ENCODE results near the gene FAT1.

FAT1 gene

DNA sequence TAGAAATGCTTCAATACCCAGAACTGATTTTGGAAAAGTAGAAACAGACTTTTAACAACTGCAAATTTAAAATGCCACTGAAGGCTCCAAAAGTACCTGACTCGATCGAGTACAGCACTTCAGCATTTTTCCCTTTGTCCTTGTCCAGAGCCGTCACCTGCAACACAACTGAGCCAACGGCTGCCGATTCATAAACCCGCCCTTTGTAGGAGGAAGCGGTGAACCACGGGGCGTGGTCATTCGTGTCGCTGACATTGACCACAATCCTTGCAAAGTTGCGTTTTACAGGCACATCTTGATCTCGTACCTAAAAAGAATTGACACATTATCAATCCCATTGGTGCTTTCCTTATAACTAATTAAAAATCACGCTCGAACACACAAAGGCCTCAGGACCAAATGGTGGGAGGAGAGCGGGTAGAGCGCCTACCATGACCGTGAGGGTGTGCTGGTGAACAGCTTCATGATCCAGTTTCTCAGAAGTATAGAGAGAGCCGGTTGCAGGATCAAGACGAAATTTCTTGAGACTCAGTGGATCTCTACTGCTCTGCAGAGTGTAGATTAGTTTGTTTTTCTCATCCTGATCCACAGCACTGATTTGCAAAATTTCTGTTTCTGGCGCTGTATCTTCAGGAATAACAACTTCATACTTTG is 95.5 kb downstream of the FAT1 start:
- DNase-seq (ENCODE audit: low read depth) = no peak
- no peak overlapping the region for H3K4me3 ChIP-seq (ENCODE audit: low read length)
- TF ChIP-seq, protein P1, sequence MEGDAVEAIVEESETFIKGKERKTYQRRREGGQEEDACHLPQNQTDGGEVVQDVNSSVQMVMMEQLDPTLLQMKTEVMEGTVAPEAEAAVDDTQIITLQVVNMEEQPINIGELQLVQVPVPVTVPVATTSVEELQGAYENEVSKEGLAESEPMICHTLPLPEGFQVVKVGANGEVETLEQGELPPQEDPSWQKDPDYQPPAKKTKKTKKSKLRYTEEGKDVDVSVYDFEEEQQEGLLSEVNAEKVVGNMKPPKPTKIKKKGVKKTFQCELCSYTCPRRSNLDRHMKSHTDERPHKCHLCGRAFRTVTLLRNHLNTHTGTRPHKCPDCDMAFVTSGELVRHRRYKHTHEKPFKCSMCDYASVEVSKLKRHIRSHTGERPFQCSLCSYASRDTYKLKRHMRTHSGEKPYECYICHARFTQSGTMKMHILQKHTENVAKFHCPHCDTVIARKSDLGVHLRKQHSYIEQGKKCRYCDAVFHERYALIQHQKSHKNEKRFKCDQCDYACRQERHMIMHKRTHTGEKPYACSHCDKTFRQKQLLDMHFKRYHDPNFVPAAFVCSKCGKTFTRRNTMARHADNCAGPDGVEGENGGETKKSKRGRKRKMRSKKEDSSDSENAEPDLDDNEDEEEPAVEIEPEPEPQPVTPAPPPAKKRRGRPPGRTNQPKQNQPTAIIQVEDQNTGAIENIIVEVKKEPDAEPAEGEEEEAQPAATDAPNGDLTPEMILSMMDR (conservative IDR thresholded peaks at IDR 0.05; ENCODE audit: low read depth, low read length) = no peak

DNA sequence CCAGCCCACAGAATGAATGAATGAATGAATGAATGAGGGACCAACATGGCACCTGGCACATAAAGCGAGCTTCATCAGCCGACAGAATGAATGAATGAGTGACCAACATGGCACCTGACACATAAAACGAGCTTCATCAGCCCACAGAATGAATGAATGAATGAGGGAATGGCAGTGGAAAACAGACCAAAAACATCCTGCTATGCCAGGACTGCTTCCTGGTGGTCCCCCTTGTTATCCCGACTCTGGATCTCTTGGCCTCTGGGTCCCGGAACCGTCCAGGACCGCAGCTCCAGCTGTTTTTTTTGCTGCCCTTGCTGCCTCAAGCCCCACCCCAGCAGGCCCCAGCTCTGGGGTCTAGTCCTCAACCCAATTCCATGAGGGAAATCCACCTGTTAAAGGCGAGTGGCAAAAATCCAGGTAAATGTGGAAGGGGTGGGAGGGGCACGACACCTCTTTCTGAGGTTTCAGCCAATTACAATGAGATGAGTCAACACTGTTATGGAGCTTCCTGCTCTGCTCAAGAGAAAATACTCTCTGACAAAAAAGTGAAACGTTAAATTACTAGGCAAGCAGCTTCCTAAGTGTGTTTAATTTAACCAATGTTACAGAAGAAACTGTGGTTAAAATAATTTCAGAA is 96.3 kb downstream of the FAT1 start:
- no peak for DNase-seq (ENCODE audit: low read depth)
- no peak overlapping the region for H3K4me3 ChIP-seq (ENCODE audit: low read length)
- TF ChIP-seq, protein P1 (conservative IDR thresholded peaks at IDR 0.05; ENCODE audit: low read depth, low read length) = no peak

DNA sequence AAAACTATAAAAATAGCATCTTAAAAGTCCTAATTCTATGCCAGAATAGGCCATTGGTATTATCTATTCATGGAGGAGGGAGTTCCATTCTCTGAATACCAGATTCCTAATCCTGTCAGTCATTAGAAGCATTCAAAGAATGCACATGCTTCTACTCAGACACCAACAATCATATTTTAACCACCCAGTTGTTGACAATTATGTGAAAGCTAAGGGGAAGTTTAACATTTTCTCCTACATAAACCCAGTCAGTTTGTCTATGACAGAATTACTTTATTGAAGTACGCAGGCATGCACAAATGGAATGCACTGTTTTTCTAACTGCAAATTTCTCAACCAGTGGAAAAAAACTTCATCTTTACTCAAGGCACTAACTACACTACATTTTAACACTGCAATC is 98.7 kb downstream of the FAT1 start:
- DNase-seq (ENCODE audit: low read depth) = peak; percentile 87
- TF ChIP-seq, protein P1 (conservative IDR thresholded peaks at IDR 0.05; ENCODE audit: low read depth, low read length) = no peak

DNA sequence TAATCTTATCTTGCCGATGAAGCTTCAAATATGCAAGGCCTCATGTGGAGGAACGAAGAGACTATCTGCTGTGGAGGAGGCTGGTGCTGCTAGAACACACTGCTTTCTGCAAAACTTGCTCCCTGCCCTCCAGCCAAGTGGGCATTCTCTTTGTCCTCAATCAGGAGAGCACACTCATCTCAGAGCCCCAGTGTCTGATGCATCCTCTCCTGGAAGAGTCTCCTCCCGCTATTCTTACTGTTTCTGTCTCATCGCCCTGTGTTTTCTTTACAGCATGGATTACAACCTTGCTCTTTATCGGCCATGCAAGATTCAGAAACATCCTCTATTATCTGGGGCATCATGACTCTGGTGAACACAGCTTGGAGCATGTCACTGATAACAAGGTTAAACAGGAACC is 100.1 kb downstream of the FAT1 start:
- TF ChIP-seq, protein P1 (conservative IDR thresholded peaks at IDR 0.05; ENCODE audit: low read depth, low read length) = no peak
- no peak overlapping the region for H3K4me3 ChIP-seq (ENCODE audit: low read length)
- DNase-seq (ENCODE audit: low read depth) = no peak

More for the DNA sequence above, 98.7 kb downstream of the FAT1 start:
- H3K4me3 ChIP-seq (ENCODE audit: low read length) = no peak overlapping the region

DNA sequence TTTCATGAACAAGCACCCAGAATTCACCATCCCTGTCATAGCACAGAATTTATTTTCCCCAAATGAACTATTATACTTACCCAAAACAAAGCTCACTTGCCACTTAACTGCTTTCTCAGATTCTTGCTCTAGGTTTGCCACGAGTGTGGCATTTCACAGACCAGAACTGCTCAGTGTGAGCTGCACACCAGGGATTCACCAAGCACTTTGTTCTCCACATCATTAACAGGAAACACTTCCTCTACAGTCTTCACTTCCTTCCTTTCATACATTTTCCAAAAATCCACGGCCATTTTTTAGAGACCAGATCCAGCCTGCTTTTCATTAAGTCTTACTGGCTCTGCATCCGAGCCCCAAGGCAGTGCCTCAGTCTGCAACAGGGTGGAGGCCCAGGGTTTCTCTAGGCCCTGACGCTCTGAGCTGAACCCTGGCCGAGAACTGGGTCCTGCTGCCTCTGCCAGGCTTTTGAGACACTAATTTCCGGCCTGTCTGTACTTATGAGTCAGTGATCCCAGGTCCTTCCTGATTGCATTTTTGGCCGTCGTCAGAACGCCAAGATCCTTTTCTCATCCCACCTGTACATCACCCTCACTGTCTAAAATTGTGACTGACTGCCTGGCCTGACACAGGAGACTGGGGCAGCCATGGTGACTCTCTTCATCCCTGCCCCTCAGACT is 100.7 kb downstream of the FAT1 start:
- no peak for DNase-seq (ENCODE audit: low read depth)
- H3K4me3 ChIP-seq (ENCODE audit: low read length) = no peak overlapping the region
- TF ChIP-seq, protein P1 (conservative IDR thresholded peaks at IDR 0.05; ENCODE audit: low read depth, low read length) = no peak

DNA sequence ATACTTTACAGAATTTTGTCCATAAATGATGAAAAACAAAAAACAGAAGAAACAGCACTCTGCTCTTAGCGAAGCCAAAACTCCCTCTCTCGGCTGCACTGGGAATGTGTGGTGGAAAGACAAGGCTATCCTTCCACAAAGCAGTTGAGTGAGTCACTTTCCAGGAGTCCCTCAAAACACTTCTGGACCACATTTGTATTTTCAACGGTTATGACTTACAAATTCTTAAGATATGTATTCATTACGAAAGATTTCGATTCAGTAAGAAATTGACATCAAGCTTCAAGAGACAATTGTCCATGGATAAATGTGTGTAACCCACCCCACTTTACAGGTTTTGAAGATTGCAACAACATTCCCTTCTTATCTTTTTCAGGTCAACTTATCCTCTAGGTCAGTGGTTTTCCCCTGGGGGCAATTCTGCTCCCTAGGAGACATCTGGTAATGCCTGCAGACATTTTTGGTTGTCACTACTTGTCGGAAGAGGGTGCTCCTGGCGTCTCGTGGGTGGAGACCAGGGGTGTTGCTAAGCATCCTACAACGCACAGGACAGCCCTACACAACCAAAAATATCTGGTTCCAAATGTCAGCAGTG is 101.6 kb downstream of the FAT1 start:
- no peak overlapping the region for H3K4me3 ChIP-seq (ENCODE audit: low read length)
- DNase-seq (ENCODE audit: low read depth) = peak; percentile 56
- TF ChIP-seq, protein P1 (conservative IDR thresholded peaks at IDR 0.05; ENCODE audit: low read depth, low read length) = peak; percentile 76
